A673 (cell line): Measurements from ENCODE around the gene KCNJ11.

Experiments used
- CTCF ChIP-seq: fragments of 300-800, 200-600 bp; sonication (generic); conservative IDR thresholded peaks from 2 replicates; pipeline ENCODE4 v1.5.1; 2017; ENCODE audit warnings: low read depth, mild to moderate bottlenecking, antibody characterized with exemption, low read length, moderate library complexity, mixed read lengths
- EZH2 ChIP-seq: fragments of 200-600 bp; sonication (generic); IDR thresholded peaks from 2 replicates; pipeline ENCODE4 v1.6.1; 2017; ENCODE audit warnings: borderline replicate concordance, low read depth, mild to moderate bottlenecking, mixed read lengths, antibody characterized with exemption, low read length; ENCODE audit not compliant: poor library complexity, severe bottlenecking

GRCh38 chr11:17378655-17379054 is 9.8 kb downstream of the KCNJ11 start:
- TF ChIP-seq CTCF, result no peak
- no peak for TF ChIP-seq EZH2
